H1 (cell line): ENCODE measurements around the gene CGNL1. TPM values are rescaled to one million over a fixed set of nuclear protein-coding genes. Genes with fewer than 3 reads are reported as not detected.

Experiments used
- CTCF ChIA-PET: fragments of 300-600 bp; sonication (Branson Sonifier 250); formaldehyde crosslinking; loops from one replicate; lab custom pipeline; 2021; ENCODE audit not compliant: partially characterized antibody; lab: Charles Lee
- POLR2A ChIA-PET: fragments of 300-600 bp; sonication (Branson Sonifier 250); formaldehyde crosslinking; loops from one replicate; lab custom pipeline; 2021; ENCODE audit warnings: inconsistent platforms; ENCODE audit not compliant: partially characterized antibody; lab: Charles Lee
- DNase-seq, 2 experiments: peaks; one replicate each; pipeline versions ENCODE4 v3.0.0 to v3.0.0-alpha.2; 2010 to 2022; ENCODE audit warnings: low spot score in 2 of 2, low read depth in 1 of 2, mixed read lengths in 1 of 2
- FAIRE-seq: peaks from 2 replicates; lab custom pipeline; 2011; peaks lifted over from hg19 to GRCh38; lab: Jason Lieb, UNC
- H2AFZ ChIP-seq: 2 replicates; pipeline ENCODE4 v1.8.1; 2012; ENCODE audit warnings: low read length, inconsistent platforms
- H2AK5ac ChIP-seq: 2 replicates; pipeline ENCODE4 v1.6.1; 2013; ENCODE audit warnings: low read depth, low read length
- H2BK120ac ChIP-seq: replicated peaks from 2 replicates; pipeline ENCODE3; 2013; ENCODE audit warnings: low read depth, low read length, inconsistent platforms
- H2BK12ac ChIP-seq: 2 replicates; pipeline ENCODE4 v1.6.1; 2013; ENCODE audit warnings: low read depth, low read length
- H2BK15ac ChIP-seq: 2 replicates; pipeline ENCODE4 v1.6.1; 2013; ENCODE audit warnings: low read length
- H2BK20ac ChIP-seq: 2 replicates; pipeline ENCODE4 v1.6.1; 2013; ENCODE audit warnings: low read length
- H2BK5ac ChIP-seq: 2 replicates; pipeline ENCODE4 v1.6.1; 2013; ENCODE audit warnings: low read depth, low read length
- H3K14ac ChIP-seq: 2 replicates; pipeline ENCODE4 v1.6.1; 2013; ENCODE audit warnings: inconsistent platforms; ENCODE audit not compliant: insufficient read length
- H3K18ac ChIP-seq: 2 replicates; pipeline ENCODE4 v1.6.1; 2013; ENCODE audit warnings: low read length; ENCODE audit errors: extremely low read depth
- H3K23ac ChIP-seq: 2 replicates; pipeline ENCODE4 v1.6.1; 2013; ENCODE audit warnings: inconsistent platforms; ENCODE audit not compliant: insufficient read length
- H3K23me2 ChIP-seq: 2 replicates; pipeline ENCODE4 v1.6.1; 2013; ENCODE audit warnings: low read depth, low read length
- H3K27ac ChIP-seq: 2 replicates; pipeline ENCODE4 v1.6.1; 2011; ENCODE audit warnings: low read depth, low read length, inconsistent platforms
- H3K27me3 ChIP-seq, 4 experiments: replicated peaks in 1 of 4; 1 replicate in 1 of 4; 2 replicates in 3 of 4; pipeline versions ENCODE4 v1.6.1 to v1.8.1; 2011 to 2013; ENCODE audit warnings: low read length in 3 of 4, mild to moderate bottlenecking in 3 of 4, inconsistent platforms in 2 of 4, mixed read lengths in 2 of 4, moderate library complexity in 1 of 4; ENCODE audit not compliant: control insufficient read depth in 3 of 4, insufficient read depth in 3 of 4; ENCODE audit errors: extremely low read depth in 1 of 4
- H3K36me3 ChIP-seq, 4 experiments: 2 replicates each; pipeline versions ENCODE4 v1.6.1 to v1.8.1; 2011 to 2013; ENCODE audit warnings: mild to moderate bottlenecking in 4 of 4, low read length in 3 of 4, moderate library complexity in 2 of 4, control low read depth in 1 of 4, inconsistent platforms in 1 of 4; ENCODE audit not compliant: insufficient read depth in 4 of 4, control insufficient read depth in 2 of 4
- H3K4ac ChIP-seq: replicated peaks from 2 replicates; pipeline ENCODE3; 2013; ENCODE audit warnings: low read length, low read depth, mixed read lengths, inconsistent platforms; ENCODE audit not compliant: insufficient read length
- H3K4me1 ChIP-seq, 4 experiments: replicated peaks in 1 of 4; 1 replicate in 1 of 4; 2 replicates in 3 of 4; pipeline versions ENCODE4 v1.6.1 to v1.8.1; 2011 to 2013; ENCODE audit warnings: low read length in 3 of 4, inconsistent platforms in 2 of 4, mixed read lengths in 1 of 4; ENCODE audit not compliant: insufficient read depth in 4 of 4, control insufficient read depth in 3 of 4
- H3K4me2 ChIP-seq, 2 experiments: 2 replicates each; pipeline versions ENCODE4 v1.6.1 to v1.8.1; 2011 to 2013; ENCODE audit warnings: low read depth in 2 of 2, low read length in 2 of 2, control low read depth in 1 of 2, inconsistent platforms in 1 of 2, mild to moderate bottlenecking in 1 of 2; ENCODE audit not compliant: insufficient read depth in 1 of 2
- H3K4me3 ChIP-seq, 4 experiments: fragments of 200-600, 300-600 bp in 1 of 4; sonication (generic), shearing (Covaris generic), sonication (Bioruptor Twin) in 1 of 4; 2 replicates each; pipeline versions ENCODE4 v1.5.1 to v1.8.1; 2011 to 2016; ENCODE audit warnings: low read length in 4 of 4, low read depth in 3 of 4, control low read depth in 2 of 4, inconsistent platforms in 2 of 4, mild to moderate bottlenecking in 2 of 4, mixed read lengths in 1 of 4, moderate library complexity in 1 of 4; ENCODE audit not compliant: insufficient read depth in 2 of 4; ENCODE audit errors: extremely low read depth in 1 of 4
- H3K56ac ChIP-seq: replicated peaks from 2 replicates; pipeline ENCODE3; 2013; ENCODE audit warnings: low read depth, mild to moderate bottlenecking, mixed read lengths, low read length, inconsistent platforms; ENCODE audit not compliant: insufficient read length
- H3K79me1 ChIP-seq: 2 replicates; pipeline ENCODE4 v1.6.1; 2013; ENCODE audit warnings: low read depth, low read length, control low read depth
- H3K79me2 ChIP-seq, 2 experiments: 2 replicates each; pipeline versions ENCODE4 v1.6.1 to v1.8.1; 2012 to 2013; ENCODE audit warnings: low read length in 2 of 2, mild to moderate bottlenecking in 2 of 2, inconsistent platforms in 1 of 2; ENCODE audit not compliant: insufficient read depth in 2 of 2, control insufficient read depth in 1 of 2
- H3K9ac ChIP-seq, 4 experiments: replicated peaks in 1 of 4; 1 replicate in 1 of 4; 2 replicates in 3 of 4; pipeline versions ENCODE4 v1.6.1 to v1.8.1; 2011 to 2013; ENCODE audit warnings: low read depth in 3 of 4, low read length in 3 of 4, control low read depth in 2 of 4, mild to moderate bottlenecking in 2 of 4, moderate library complexity in 2 of 4, inconsistent platforms in 1 of 4; ENCODE audit errors: extremely low read depth in 1 of 4
- H3K9me3 ChIP-seq, 2 experiments: 2 replicates each; pipeline versions ENCODE4 v1.6.1 to v1.8.1; 2012 to 2013; ENCODE audit warnings: mild to moderate bottlenecking in 2 of 2, moderate library complexity in 2 of 2, control low read depth in 1 of 2, inconsistent platforms in 1 of 2, low read depth in 1 of 2, low read length in 1 of 2, mixed read lengths in 1 of 2; ENCODE audit not compliant: insufficient read depth in 2 of 2
- H4K20me1 ChIP-seq, 2 experiments: replicated peaks in 1 of 2; 2 replicates each; pipeline versions ENCODE3 to v1.8.1; 2011 to 2013; ENCODE audit warnings: inconsistent platforms in 2 of 2, low read length in 2 of 2, mild to moderate bottlenecking in 1 of 2; ENCODE audit not compliant: insufficient read depth in 2 of 2, control insufficient read depth in 1 of 2
- H4K5ac ChIP-seq: 2 replicates; pipeline ENCODE4 v1.6.1; 2013; ENCODE audit warnings: low read length, low read depth, mixed read lengths, inconsistent platforms; ENCODE audit not compliant: insufficient read length
- H4K8ac ChIP-seq: 2 replicates; pipeline ENCODE4 v1.8.0; 2013; ENCODE audit warnings: mild to moderate bottlenecking, moderate library complexity, low read length, inconsistent platforms; ENCODE audit not compliant: insufficient read depth; ENCODE audit errors: extremely low read depth
- H4K91ac ChIP-seq: replicated peaks from 2 replicates; pipeline ENCODE3; 2013; ENCODE audit warnings: low read length, mixed read lengths, inconsistent platforms; ENCODE audit not compliant: insufficient read length
- ATF2 ChIP-seq: IDR thresholded peaks from 2 replicates; pipeline ENCODE4 v1.6.1; 2012; ENCODE audit warnings: low read length, inconsistent platforms
- BACH1 ChIP-seq: IDR thresholded peaks from 2 replicates; pipeline ENCODE4 v1.6.1; 2012; ENCODE audit warnings: low read length, improper control_type of control experiment
- CBX5 ChIP-seq: fragments of 300-800, 300-1000 bp; sonication (generic); IDR thresholded peaks from 2 replicates; pipeline ENCODE4 v1.7.1; 2016; ENCODE audit warnings: antibody characterized with exemption, low read length, low read depth
- CHD2 ChIP-seq: IDR thresholded peaks from 2 replicates; pipeline ENCODE4 v1.6.1; 2012; ENCODE audit warnings: low read length, improper control_type of control experiment
- EP300 ChIP-seq, 2 experiments: IDR thresholded peaks; 1 replicate in 1 of 2; 2 replicates in 1 of 2; pipeline ENCODE4 v1.6.1; 2011 to 2012; ENCODE audit warnings: low read depth in 2 of 2, low read length in 2 of 2, mild to moderate bottlenecking in 2 of 2, borderline replicate concordance in 1 of 2, inconsistent platforms in 1 of 2, moderate library complexity in 1 of 2
- JUN ChIP-seq: IDR thresholded peaks from 2 replicates; pipeline ENCODE4 v1.6.1; 2011; ENCODE audit warnings: low read depth, mild to moderate bottlenecking, improper control_type of control experiment, low read length
- MAFK ChIP-seq: IDR thresholded peaks from 2 replicates; pipeline ENCODE4 v1.6.1; 2012; ENCODE audit warnings: low read depth, mild to moderate bottlenecking, improper control_type of control experiment, low read length
- MAX ChIP-seq: IDR thresholded peaks from 2 replicates; pipeline ENCODE4 v1.6.1; 2012; ENCODE audit warnings: inconsistent platforms
- RAD21 ChIP-seq, 2 experiments: IDR thresholded peaks in 1 of 2; conservative IDR thresholded peaks in 1 of 2; 2 replicates each; pipeline ENCODE4 v1.6.1; 2011; ENCODE audit warnings: low read depth in 2 of 2, low read length in 2 of 2, improper control_type of control experiment in 1 of 2, inconsistent platforms in 1 of 2, mild to moderate bottlenecking in 1 of 2, moderate library complexity in 1 of 2
- RFX5 ChIP-seq: IDR thresholded peaks from 2 replicates; pipeline ENCODE4 v1.6.1; 2011; ENCODE audit warnings: low read depth, low read length, improper control_type of control experiment, borderline replicate concordance
- SIN3A ChIP-seq, 2 experiments: IDR thresholded peaks in 1 of 2; conservative IDR thresholded peaks in 1 of 2; 2 replicates each; pipeline ENCODE4 v1.6.1; 2011 to 2012; ENCODE audit warnings: low read length in 2 of 2, improper control_type of control experiment in 1 of 2, low read depth in 1 of 2, mild to moderate bottlenecking in 1 of 2
- SIRT6 ChIP-seq: IDR thresholded peaks from one replicate; pipeline ENCODE4 v1.7.1; 2012; ENCODE audit warnings: low read length, inconsistent platforms
- WGBS, 2 experiments: shearing (Covaris generic) in 1 of 2; methylation state at CpG; one replicate each; pipeline versions ENCODE4 v1.1.6 to v1.1.7; 2013 to 2015; ENCODE audit warnings: low lambda C conversion rate in 2 of 2, mixed read lengths in 2 of 2, inconsistent platforms in 1 of 2, low coverage in 1 of 2, missing lambda C conversion rate in 1 of 2; ENCODE audit not compliant: insufficient replicate concordance in 2 of 2, insufficient coverage in 1 of 2, insufficient read length in 1 of 2; ENCODE audit errors: extremely low coverage in 1 of 2, missing lambda C conversion rate in 1 of 2; 5-methylcytosine and 5-hydroxymethylcytosine counted together
- polyA plus RNA-seq, 7 experiments: library from polyadenylated mRNA; depleted of rRNA in 3 of 7; stranded (reverse) in 5 of 7; unstranded in 2 of 7; fragments of >200 nt in 5 of 7; fragments of 200-250 nt in 2 of 7; gene quantifications; 1 replicate in 5 of 7; 2 replicates in 1 of 7; 4 replicates in 1 of 7; pipeline versions ENCODE4 v1.2.1 to v1.2.3, GENCODE V29; 2011 to 2013; ENCODE audit warnings: missing spikeins in 2 of 7, mixed read lengths in 2 of 7
- total RNA-seq: library from RNA; stranded (reverse); fragmentation: NEBNext Ultra II Directional; extraction: Animal tissue kit (Norgen Biotek cat#: 25700); gene quantifications from 2 replicates; pipeline ENCODE4 v1.2.1, GENCODE V29; 2021

The CGNL1 gene
- total and polyA plus RNA-seq, 2 of the 8 experiments (the other 6 are each of a cell fraction or from before 2014, with no cell fraction given), result 21.8 to 75.6 TPM

- Histone ChIP-seq H3K4me3 (no peak overlapping the region), H2AFZ (no peak overlapping the region), H3K23ac (no peak overlapping the region), H3K9ac (no peak overlapping the region), H3K79me2 (no peaks in the 10 kb centered on the region), H3K4me2 (no peak overlapping the region), H4K91ac (no peak overlapping the region), H3K23me2 (no peaks in the 10 kb centered on the region), H3K9me3 (no peaks in the 10 kb centered on the region), H2BK12ac (no peak overlapping the region), H2BK120ac (no peak overlapping the region), H4K5ac (no peak overlapping the region), H3K56ac (no peak overlapping the region), H3K27ac (no peak overlapping the region), H3K36me3 (no peaks in the 10 kb centered on the region), H2BK5ac (no peak overlapping the region), H4K20me1 (no peaks in the 10 kb centered on the region), H3K79me1 (no peaks in the 10 kb centered on the region), H3K14ac (no peak overlapping the region), H2BK20ac (no peak overlapping the region), H3K4me1 (peaks cover under 1 to 7% (median under 1%) of the 10 kb centered on the region in 4 experiments; a peak in 3 of 7 replicates), H4K8ac (no peak overlapping the region), H2BK15ac (no peak overlapping the region), H3K4ac (no peak overlapping the region), H2AK5ac (no peak overlapping the region), H3K18ac (no peak overlapping the region), H3K27me3 (no peaks in the 10 kb centered on the region)
- ChIA-PET POLR2A (no interaction called here), CTCF (no interaction called here)
- DNase-seq, result no peak
- no peak for FAIRE-seq
- 74% methylated on average over 2 of the region's 2 CpGs; no CpG with 5 or more reads in 1 of the 2 experiments for WGBS, 2 experiments
- TF ChIP-seq SIN3A (conservative IDR thresholded peaks at IDR 0.05 in 1 of 2, IDR thresholded peaks at IDR 0.05 in 1 of 2; ENCODE audit: low read depth in 1 of 2, low read length in 2 of 2) (no peak), SIRT6 (no peak), MAFK (no peak), CHD2 (no peak), CBX5 (no peak), ATF2 (no peak), RAD21 (IDR thresholded peaks at IDR 0.05 in 1 of 2, conservative IDR thresholded peaks at IDR 0.05 in 1 of 2; ENCODE audit: low read depth in 2 of 2, low read length in 2 of 2) (no peak), EP300 (IDR thresholded peaks at IDR 0.05; ENCODE audit: borderline replicate concordance in 1 of 2, low read depth in 2 of 2, low read length in 2 of 2) (no peak), JUN (no peak), RFX5 (no peak), MAX (no peak), BACH1 (no peak)
Observed at GRCh38 chr15:57570340-57570739, 194.0 kb downstream of the CGNL1 start.
